HUES64 (cell line): ENCODE data around the gene KNL1.

ENCODE experiments used
- H3K27ac ChIP-seq: 2 replicates; pipeline ENCODE4 v1.7.0; 2013; ENCODE audit warnings: low read depth, low read length, inconsistent platforms
- H3K27me3 ChIP-seq: 2 replicates; pipeline ENCODE4 v1.6.1; 2013; ENCODE audit warnings: mild to moderate bottlenecking, low read length; ENCODE audit not compliant: insufficient read depth
- H3K36me3 ChIP-seq: 2 replicates; pipeline ENCODE4 v1.6.1; 2013; ENCODE audit warnings: mild to moderate bottlenecking, low read length; ENCODE audit not compliant: insufficient read depth
- H3K4me1 ChIP-seq: 2 replicates; pipeline ENCODE4 v1.6.1; 2013; ENCODE audit warnings: mild to moderate bottlenecking, low read length, moderate library complexity; ENCODE audit not compliant: insufficient read depth
- H3K4me3 ChIP-seq: 2 replicates; pipeline ENCODE4 v1.5.1; 2013; ENCODE audit warnings: mild to moderate bottlenecking, low read length, moderate library complexity
- H3K9ac ChIP-seq: 2 replicates; pipeline ENCODE4 v1.6.1; 2013; ENCODE audit warnings: mild to moderate bottlenecking, low read depth, low read length
- H3K9me3 ChIP-seq: 2 replicates; pipeline ENCODE4 v1.6.1; 2013; ENCODE audit warnings: low read depth, low read length; ENCODE audit not compliant: insufficient read depth
- WGBS: fragments of 150-250, 120-280 bp; methylation state at CpG from one replicate; pipeline ENCODE4 v1.1.7; 2013; ENCODE audit warnings: missing lambda C conversion rate; 5-methylcytosine and 5-hydroxymethylcytosine counted together

KNL1 gene

DNA sequence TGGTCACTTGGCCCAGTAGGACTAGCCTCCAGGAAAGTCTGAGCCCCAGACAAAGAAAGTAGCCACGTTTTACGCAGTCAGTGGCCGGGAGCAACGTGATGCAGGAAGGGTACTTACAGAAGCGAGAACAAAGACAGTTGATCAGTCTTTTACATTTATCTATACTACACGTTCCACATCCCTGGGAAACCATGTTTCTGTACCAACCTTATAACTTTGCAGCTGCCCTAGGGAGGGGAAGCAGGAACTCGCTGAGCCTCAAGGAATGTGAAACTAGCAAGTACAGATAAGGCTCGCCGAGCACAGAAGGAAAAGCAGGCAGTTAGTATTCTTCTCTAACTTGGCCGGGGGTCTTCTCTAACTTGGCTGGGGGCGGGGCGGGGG, 3.4 kb upstream of the KNL1 start:
- Histone ChIP-seq H3K27ac (no peak overlapping the region), H3K4me3 (no peak overlapping the region), H3K27me3 (no peaks in the 10 kb centered on the region), H3K9me3 (no peaks in the 10 kb centered on the region), H3K36me3 (no peaks in the 10 kb centered on the region), H3K9ac (no peak overlapping the region), H3K4me1 (peaks cover 6% of the 10 kb centered on the region)
- 80% methylated on average over 12 of the region's 12 CpGs for WGBS

- no peak overlapping the region for H3K9ac ChIP-seq
- peaks cover 6% of the 10 kb centered on the region for H3K4me1 ChIP-seq
- no peaks in the 10 kb centered on the region for H3K9me3 ChIP-seq
- no peaks in the 10 kb centered on the region for H3K36me3 ChIP-seq
- WGBS: 42% methylated on average over 8 of the region's 8 CpGs
- peak overlapping the region; percentile 13; the same call in 1 of the 2 replicates for H3K4me3 ChIP-seq
- H3K27me3 ChIP-seq: no peaks in the 10 kb centered on the region; the same call in 1 of the 2 replicates
- H3K27ac ChIP-seq: no peak overlapping the region
Measured at GRCh38 chr15:40591389-40591788, 2.7 kb upstream of the KNL1 start.

- no peaks in the 10 kb centered on the region; the same call in 1 of the 2 replicates for H3K27me3 ChIP-seq
- H3K9me3 ChIP-seq: no peaks in the 10 kb centered on the region
- WGBS: 84% methylated on average over 2 of the region's 2 CpGs
- H3K36me3 ChIP-seq: no peaks in the 10 kb centered on the region
- H3K4me3 ChIP-seq: no peak overlapping the region
- peaks cover 6% of the 10 kb centered on the region for H3K4me1 ChIP-seq
- no peak overlapping the region for H3K9ac ChIP-seq
- no peak overlapping the region for H3K27ac ChIP-seq
Measured at GRCh38 chr15:40593165-40593564, 884 bp upstream of the KNL1 start.

DNA sequence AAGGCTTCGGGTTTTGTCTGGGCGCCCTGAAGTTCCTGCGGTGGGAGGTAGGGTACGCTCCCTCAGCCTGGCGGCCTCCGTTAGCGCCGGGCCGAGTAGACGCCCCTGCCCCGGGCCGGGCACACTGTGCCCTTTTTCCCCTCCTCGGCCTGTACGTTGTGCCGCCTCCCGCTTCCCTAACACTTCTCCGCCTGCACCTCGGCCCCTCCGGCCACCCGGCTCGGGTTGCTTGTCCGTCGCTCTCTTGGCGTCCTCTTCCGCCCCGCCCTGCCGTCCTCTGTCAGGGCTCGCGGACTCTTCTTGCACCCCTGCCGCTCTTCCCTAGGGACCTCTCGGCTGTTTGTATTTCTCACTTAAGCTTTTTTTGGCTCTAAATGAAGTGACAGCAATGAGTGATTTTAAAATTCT, 384 bp downstream of the KNL1 start:
- H3K36me3 ChIP-seq: no peaks in the 10 kb centered on the region
- H3K4me1 ChIP-seq: peaks cover 6% of the 10 kb centered on the region
- peak overlapping the region; percentile 83 for H3K27ac ChIP-seq
- H3K4me3 ChIP-seq: peak overlapping the region; percentile 71
- WGBS: under 1% methylated on average over 31 of the region's 31 CpGs
- peak overlapping the region; percentile 89 for H3K9ac ChIP-seq
- H3K9me3 ChIP-seq: no peaks in the 10 kb centered on the region
- H3K27me3 ChIP-seq: no peaks in the 10 kb centered on the region; the same call in 1 of the 2 replicates

- H3K9ac ChIP-seq: no peak overlapping the region; the same call in 1 of the 2 replicates
- H3K27me3 ChIP-seq: no peaks in the 10 kb centered on the region; the same call in 1 of the 2 replicates
- peak overlapping the region; percentile 71 for H3K4me3 ChIP-seq
- no peak overlapping the region for H3K27ac ChIP-seq
- peaks cover 6% of the 10 kb centered on the region for H3K4me1 ChIP-seq
- 50% methylated on average over 5 of the region's 5 CpGs for WGBS
- H3K36me3 ChIP-seq: no peaks in the 10 kb centered on the region
- no peaks in the 10 kb centered on the region for H3K9me3 ChIP-seq
Measured at GRCh38 chr15:40595219-40595618, 1.2 kb downstream of the KNL1 start.

GRCh38 chr15:40595773-40596172, 1.7 kb downstream of the KNL1 start:
- Histone ChIP-seq H3K9ac (no peak overlapping the region), H3K27me3 (no peaks in the 10 kb centered on the region; the same call in 1 of the 2 replicates), H3K27ac (no peak overlapping the region), H3K9me3 (no peaks in the 10 kb centered on the region), H3K36me3 (no peaks in the 10 kb centered on the region), H3K4me1 (peaks cover 6% of the 10 kb centered on the region; the same call in 1 of the 2 replicates), H3K4me3 (no peak overlapping the region; the same call in 1 of the 2 replicates)
- 89% methylated on average over 4 of the region's 5 CpGs for WGBS

- WGBS: 97% methylated on average over 2 of the region's 2 CpGs
- H3K27me3 ChIP-seq: no peaks in the 10 kb centered on the region; the same call in 1 of the 2 replicates
- no peaks in the 10 kb centered on the region for H3K9me3 ChIP-seq
- no peak overlapping the region for H3K27ac ChIP-seq
- H3K4me1 ChIP-seq: peaks cover 6% of the 10 kb centered on the region; the same call in 1 of the 2 replicates
- no peak overlapping the region for H3K9ac ChIP-seq
- no peaks in the 10 kb centered on the region for H3K36me3 ChIP-seq
- no peak overlapping the region for H3K4me3 ChIP-seq
Measured at GRCh38 chr15:40597024-40597423, 3.0 kb downstream of the KNL1 start.

GRCh38 chr15:40598126-40598525, 4.1 kb downstream of the KNL1 start:
- H3K9me3 ChIP-seq: no peaks in the 10 kb centered on the region
- no peak overlapping the region for H3K4me3 ChIP-seq
- peaks cover 6% of the 10 kb centered on the region; the same call in 1 of the 2 replicates for H3K4me1 ChIP-seq
- H3K27me3 ChIP-seq: no peaks in the 10 kb centered on the region; the same call in 1 of the 2 replicates
- H3K27ac ChIP-seq: no peak overlapping the region
- H3K36me3 ChIP-seq: no peaks in the 10 kb centered on the region
- no peak overlapping the region for H3K9ac ChIP-seq
- 67% methylated on average over 3 of the region's 3 CpGs for WGBS

- Histone ChIP-seq H3K36me3 (no peaks in the 10 kb centered on the region), H3K9me3 (no peaks in the 10 kb centered on the region), H3K4me3 (no peak overlapping the region), H3K4me1 (peaks cover 6% of the 10 kb centered on the region; the same call in 1 of the 2 replicates), H3K27ac (no peak overlapping the region), H3K9ac (no peak overlapping the region), H3K27me3 (no peaks in the 10 kb centered on the region; the same call in 1 of the 2 replicates)
- 82% methylated on average over 3 of the region's 4 CpGs for WGBS
Measured at GRCh38 chr15:40598672-40599071, 4.6 kb downstream of the KNL1 start.

- H3K36me3 ChIP-seq: no peaks in the 10 kb centered on the region
- H3K27me3 ChIP-seq: no peaks in the 10 kb centered on the region; the same call in 1 of the 2 replicates
- H3K4me1 ChIP-seq: no peaks in the 10 kb centered on the region; the same call in 1 of the 2 replicates
Measured at GRCh38 chr15:40600956-40601355, 6.9 kb downstream of the KNL1 start.

GRCh38 chr15:40603935-40604334, 9.9 kb downstream of the KNL1 start:
- H3K4me3 ChIP-seq: no peak overlapping the region
- H3K4me1 ChIP-seq: no peaks in the 10 kb centered on the region
- no peaks in the 10 kb centered on the region for H3K9me3 ChIP-seq
- 0 out of 2 replicates have a peak, but pooled peaks cover 4% of the 10 kb centered on the region for H3K36me3 ChIP-seq
- no peaks in the 10 kb centered on the region for H3K27me3 ChIP-seq
- no peak overlapping the region for H3K9ac ChIP-seq
- H3K27ac ChIP-seq: no peak overlapping the region

More at GRCh38 chr15:40600956-40601355, 6.9 kb downstream of the KNL1 start:
- no peaks in the 10 kb centered on the region for H3K9me3 ChIP-seq
- WGBS: 94% methylated on average over 10 of the region's 12 CpGs
- no peak overlapping the region for H3K4me3 ChIP-seq
- no peak overlapping the region for H3K9ac ChIP-seq
- no peak overlapping the region for H3K27ac ChIP-seq

GRCh38 chr15:40613080-40613479, 19.0 kb downstream of the KNL1 start:
- 75% methylated on average over 2 of the region's 5 CpGs for WGBS
- H3K36me3 ChIP-seq: peaks cover 12% of the 10 kb centered on the region; the same call in 1 of the 2 replicates

More at GRCh38 chr15:40613080-40613479, 19.0 kb downstream of the KNL1 start:
- H3K9ac ChIP-seq: no peak overlapping the region
- no peak overlapping the region for H3K27ac ChIP-seq
- H3K4me3 ChIP-seq: no peak overlapping the region
- no peaks in the 10 kb centered on the region for H3K9me3 ChIP-seq
- H3K27me3 ChIP-seq: no peaks in the 10 kb centered on the region
- no peaks in the 10 kb centered on the region for H3K4me1 ChIP-seq
